CD14-positive monocyte (primary cell): ENCODE data around the gene SMARCA5. TPM values are rescaled to one million over a fixed set of nuclear protein-coding genes. Genes with fewer than 3 reads are reported as not detected.

Experiments used
- DNase-seq, 3 donors: peaks; one replicate each; pipeline ENCODE4 v3.0.0-alpha.2; 2011 to 2022
- H2AFZ ChIP-seq: 2 replicates; pipeline ENCODE4 v1.6.0; 2012; ENCODE audit warnings: mild to moderate bottlenecking, low read depth, low read length, inconsistent platforms; ENCODE audit not compliant: insufficient read depth, poor library complexity, severe bottlenecking
- H3K27ac ChIP-seq, 2 donors: 1 replicate in 1 of 2; 2 replicates in 1 of 2; pipeline ENCODE4 v1.5.1; 2012 to 2013; ENCODE audit warnings: low read length in 2 of 2, control low read depth in 1 of 2, inconsistent platforms in 1 of 2, low read depth in 1 of 2, mild to moderate bottlenecking in 1 of 2
- H3K27me3 ChIP-seq, 2 donors: one replicate each; pipeline versions ENCODE4 v1.6.0 to v1.6.1; 2011 to 2013; ENCODE audit warnings: low read length in 2 of 2; ENCODE audit not compliant: control insufficient read depth in 2 of 2, insufficient read depth in 2 of 2
- H3K36me3 ChIP-seq, 2 donors: replicated peaks in 1 of 2; 1 replicate in 1 of 2; 2 replicates in 1 of 2; pipeline versions ENCODE4 v1.5.1 to v1.6.1; 2012 to 2013; ENCODE audit warnings: low read length in 2 of 2, control low read depth in 1 of 2, inconsistent platforms in 1 of 2, mild to moderate bottlenecking in 1 of 2; ENCODE audit not compliant: insufficient read depth in 2 of 2, control insufficient read depth in 1 of 2
- H3K4me1 ChIP-seq, 2 donors: 1 replicate in 1 of 2; 2 replicates in 1 of 2; pipeline versions ENCODE4 v1.5.1 to v1.6.1; 2012 to 2013; ENCODE audit warnings: low read length in 2 of 2, control low read depth in 1 of 2, inconsistent platforms in 1 of 2, mild to moderate bottlenecking in 1 of 2, moderate library complexity in 1 of 2; ENCODE audit not compliant: insufficient read depth in 2 of 2, control insufficient read depth in 1 of 2
- H3K4me2 ChIP-seq: replicated peaks from 2 replicates; pipeline ENCODE3; 2012; ENCODE audit warnings: low read length, moderate library complexity, mild to moderate bottlenecking; ENCODE audit not compliant: poor library complexity, severe bottlenecking; ENCODE audit errors: extremely low read depth
- H3K4me3 ChIP-seq, 3 experiments: fragments of 200-600 bp in 1 of 3; sonication (generic) in 1 of 3; replicated peaks in 1 of 3; 1 replicate in 2 of 3; 2 replicates in 1 of 3; pipeline ENCODE4 v1.5.1; 2011 to 2013; ENCODE audit warnings: low read length in 3 of 3, mild to moderate bottlenecking in 3 of 3, control low read depth in 2 of 3, low read depth in 2 of 3, inconsistent platforms in 1 of 3, moderate library complexity in 1 of 3
- H3K79me2 ChIP-seq: 2 replicates; pipeline ENCODE4 v1.6.0; 2012; ENCODE audit warnings: mild to moderate bottlenecking, control low read depth, inconsistent platforms, low read length, moderate library complexity; ENCODE audit not compliant: insufficient read depth
- H3K9ac ChIP-seq: 2 replicates; pipeline ENCODE4 v1.6.0; 2017; ENCODE audit warnings: low read length, mild to moderate bottlenecking; ENCODE audit not compliant: insufficient read depth, poor library complexity, severe bottlenecking
- H3K9me3 ChIP-seq, 2 donors: replicated peaks in 1 of 2; 1 replicate in 1 of 2; 2 replicates in 1 of 2; pipeline versions ENCODE4 v1.5.1 to v1.6.1; 2012 to 2013; ENCODE audit warnings: low read length in 2 of 2, control low read depth in 1 of 2; ENCODE audit not compliant: control insufficient read depth in 1 of 2, insufficient read depth in 1 of 2
- H4K20me1 ChIP-seq: 2 replicates; pipeline ENCODE4 v1.6.0; 2012; ENCODE audit warnings: mild to moderate bottlenecking, low read length, control low read depth, moderate library complexity; ENCODE audit not compliant: insufficient read depth
- H3K27ac Mint-ChIP-seq, 7 donors: one replicate each; pipeline ENCODE4 v1.8.0; 2020; ENCODE audit warnings: mild to moderate bottlenecking in 7 of 7, mixed read lengths in 7 of 7, moderate library complexity in 6 of 7, inconsistent platforms in 2 of 7
- H3K27me3 Mint-ChIP-seq, 3 donors: one replicate each; pipeline ENCODE4 v1.8.0; 2021 to 2022; ENCODE audit warnings: low read depth in 3 of 3, mild to moderate bottlenecking in 3 of 3, mixed read lengths in 3 of 3, moderate library complexity in 3 of 3, inconsistent platforms in 1 of 3
- H3K36me3 Mint-ChIP-seq, 2 donors: one replicate each; pipeline ENCODE4 v1.8.0; 2020; ENCODE audit warnings: mixed read lengths in 2 of 2, inconsistent platforms in 1 of 2, mild to moderate bottlenecking in 1 of 2
- H3K4me1 Mint-ChIP-seq: one replicate; pipeline ENCODE4 v1.8.0; 2020; ENCODE audit warnings: mild to moderate bottlenecking, mixed read lengths
- H3K4me3 Mint-ChIP-seq, 2 donors: one replicate each; pipeline ENCODE4 v1.8.0; 2020; ENCODE audit warnings: mild to moderate bottlenecking in 2 of 2, mixed read lengths in 2 of 2, moderate library complexity in 1 of 2
- H3K9me3 Mint-ChIP-seq, 7 donors: one replicate each; pipeline ENCODE4 v1.8.0; 2020 to 2022; ENCODE audit warnings: mixed read lengths in 7 of 7, mild to moderate bottlenecking in 6 of 7, moderate library complexity in 6 of 7, inconsistent platforms in 2 of 7
- CTCF ChIP-seq: fragments of 200-600 bp; IDR thresholded peaks from one replicate; pipeline ENCODE4 v1.8.0; 2022; ENCODE audit warnings: antibody characterized with exemption, mild to moderate bottlenecking
- WGBS: methylation state at CpG from one replicate; pipeline ENCODE4 v1.1.5; 2013; ENCODE audit warnings: missing lambda C conversion rate; ENCODE audit not compliant: insufficient coverage; 5-methylcytosine and 5-hydroxymethylcytosine counted together
- intact Hi-C, 2 donors: fragments of 100-400 bp; cut with micrococcal nuclease; formaldehyde crosslinking; loops; one replicate each; pipeline versions ENCODE4 v1.15.0 to v1.15.1; 2023
- polyA plus RNA-seq, 3 donors: library from polyadenylated mRNA; depleted of rRNA in 1 of 3; unstranded in 2 of 3; stranded (reverse) in 1 of 3; fragments of 300-500 nt in 2 of 3; fragments of >200 nt in 1 of 3; fragmentation: Illumina TruSeq in 2 of 3; gene quantifications; 1 replicate in 2 of 3; 2 replicates in 1 of 3; pipeline ENCODE4 v1.2.3, GENCODE V29; 2012 to 2021

Gene SMARCA5
- polyA plus RNA-seq, 3 donors: 5.6 to 19.4 (median 12.6) TPM

- Mint-ChIP-seq H3K4me1 (peaks cover 18% of the 10 kb centered on the region), H3K4me3 (no peak overlapping the region), H3K27me3 (peaks cover 3 to 20% (median 11%) of the 10 kb centered on the region in 3 donors), H3K36me3 (peaks cover 40 to 45% of the 10 kb centered on the region in 2 donors), H3K27ac (no peak overlapping the region), H3K9me3 (no peaks in the 10 kb centered on the region)
- intact Hi-C loops: no loop called here
- Histone ChIP-seq H2AFZ (no peak overlapping the region), H3K79me2 (no peaks in the 10 kb centered on the region), H3K27ac (no peak overlapping the region), H3K9ac (no peak overlapping the region), H4K20me1 (peaks cover 7% of the 10 kb centered on the region), H3K4me3 (no peak overlapping the region), H3K4me1 (peaks cover 9 to 14% of the 10 kb centered on the region in 2 donors), H3K36me3 (peaks cover 40 to 50% of the 10 kb centered on the region in 2 donors), H3K9me3 (no peaks in the 10 kb centered on the region), H3K27me3 (peaks cover 2 to 4% of the 10 kb centered on the region in 2 donors), H3K4me2 (no peak overlapping the region)
- no peak for DNase-seq
- no CpG with 5 or more reads among the region's 5 CpGs for WGBS
- TF ChIP-seq CTCF: no peak
These were observed 42.2 kb downstream of the SMARCA5 start for GRCh38 chr4:143555676-143556075.

- WGBS: no CpG with 5 or more reads among the region's 2 CpGs
- no peak for TF ChIP-seq CTCF
- no peak overlapping the region for H3K9ac ChIP-seq
- H3K9me3 ChIP-seq: no peaks in the 10 kb centered on the region
- Mint-ChIP-seq H3K27me3 (peaks cover 3 to 20% (median 11%) of the 10 kb centered on the region in 3 donors), H3K9me3 (peaks cover 0 to 2% (median 0%) of the 10 kb centered on the region in 7 donors), H3K4me1 (peaks cover 18% of the 10 kb centered on the region), H3K27ac (no peak overlapping the region), H3K36me3 (peaks cover 17 to 20% of the 10 kb centered on the region in 2 donors), H3K4me3 (peak overlapping the region; percentile 6 to 95)
- no peak overlapping the region for H3K27ac ChIP-seq
- peaks cover 2 to 4% of the 10 kb centered on the region in 2 donors for H3K27me3 ChIP-seq
- no peaks in the 10 kb centered on the region for H3K79me2 ChIP-seq
- peaks cover 15 to 25% of the 10 kb centered on the region in 2 donors for H3K36me3 ChIP-seq
- intact Hi-C loops: no loop called here
- no peak for DNase-seq
- peak overlapping the region; percentile 83 for H2AFZ ChIP-seq
- no peaks in the 10 kb centered on the region for H4K20me1 ChIP-seq
- peaks cover 9 to 14% of the 10 kb centered on the region in 2 donors for H3K4me1 ChIP-seq
- H3K4me3 ChIP-seq: peak overlapping the region in 1 of 3 experiments; percentile 75
- H3K4me2 ChIP-seq: no peak overlapping the region
These were observed 44.8 kb downstream of the SMARCA5 start for GRCh38 chr4:143558286-143558685.
